Measurements from ENCODE around the gene PNPO. TPM values are rescaled to one million over a fixed set of nuclear protein-coding genes. Genes with fewer than 3 reads are reported as not detected.

Gene PNPO
- total and polyA plus RNA-seq, 2 of the 8 experiments (the other 6 are each of a cell fraction or from before 2014, with no cell fraction given): 7.0 to 8.1 TPM

DNA sequence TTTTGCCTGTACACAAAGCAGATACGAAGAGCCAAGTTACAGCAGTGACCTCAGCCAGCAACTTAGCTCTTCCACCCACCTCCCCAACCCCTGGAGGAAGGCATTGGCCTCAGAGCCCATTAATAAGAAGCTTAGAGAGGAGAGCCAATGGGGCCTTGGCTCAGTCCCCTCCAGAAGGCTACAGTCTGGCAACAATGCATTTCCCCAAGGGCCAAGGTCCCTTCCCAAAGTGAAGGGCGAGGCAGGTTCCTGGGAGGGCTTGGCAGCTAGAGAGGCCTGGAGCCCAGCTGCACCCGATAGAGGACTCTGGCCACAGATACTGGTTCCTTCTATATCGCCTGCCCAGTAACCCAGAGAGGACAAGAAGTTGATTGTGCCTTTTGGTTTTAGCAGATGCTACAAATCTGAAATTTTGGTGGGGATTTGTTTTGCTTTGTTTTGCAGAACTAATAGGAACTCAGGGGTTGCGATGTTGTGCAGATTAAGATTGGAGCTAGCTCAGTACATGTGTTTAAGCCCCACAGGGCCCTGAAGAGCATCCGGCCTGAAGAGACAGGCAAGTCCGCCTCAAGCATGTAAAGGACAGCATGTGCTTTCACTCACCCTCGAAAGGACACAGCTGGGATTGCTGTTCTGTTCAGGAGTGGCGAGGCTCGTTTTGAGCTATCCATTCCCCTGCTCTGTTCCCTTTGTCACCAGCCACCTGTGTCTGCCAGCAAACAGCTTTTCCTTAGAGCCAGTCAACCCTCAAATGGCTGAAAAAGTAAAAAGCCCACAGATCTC, 12.0 kb upstream of the PNPO start (continued):
- TF ChIP-seq KDM4A (IDR thresholded peaks at IDR 0.05; ENCODE audit: low read depth, low read length, severe bottlenecking) (no peak), EZH2 (IDR thresholded peaks at IDR 0.05; ENCODE audit: low read depth, low read length, severe bottlenecking) (no peak)
- TF ChIP-seq, protein P1, sequence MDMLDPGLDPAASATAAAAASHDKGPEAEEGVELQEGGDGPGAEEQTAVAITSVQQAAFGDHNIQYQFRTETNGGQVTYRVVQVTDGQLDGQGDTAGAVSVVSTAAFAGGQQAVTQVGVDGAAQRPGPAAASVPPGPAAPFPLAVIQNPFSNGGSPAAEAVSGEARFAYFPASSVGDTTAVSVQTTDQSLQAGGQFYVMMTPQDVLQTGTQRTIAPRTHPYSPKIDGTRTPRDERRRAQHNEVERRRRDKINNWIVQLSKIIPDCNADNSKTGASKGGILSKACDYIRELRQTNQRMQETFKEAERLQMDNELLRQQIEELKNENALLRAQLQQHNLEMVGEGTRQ (IDR thresholded peaks at IDR 0.05; ENCODE audit: low read length): no peak

Measured in H1 (cell line).